A673 (cell line): ENCODE measurements around the gene KIRREL3. TPM values are rescaled to one million over a fixed set of nuclear protein-coding genes. Genes with fewer than 3 reads are reported as not detected.

Source experiments
- BruUV-seq: library from RNA; stranded (reverse); fragments of 400-500 nt; replicated peaks from 2 replicates; lab custom pipeline; 2021; lab: Mats Ljungman, UMichigan
- CTCF ChIA-PET: fragments of 300-600 bp; sonication (Branson Sonifier 250); formaldehyde crosslinking; loops from one replicate; lab custom pipeline; 2022; ENCODE audit warnings: antibody characterized with exemption; lab: Charles Lee
- POLR2A ChIA-PET: fragments of 300-600 bp; sonication (Branson Sonifier 250); formaldehyde crosslinking; loops from one replicate; lab custom pipeline; 2022; ENCODE audit warnings: antibody characterized with exemption; ENCODE audit not compliant: low non-redundant PET; lab: Charles Lee
- DNase-seq: peaks from one replicate; pipeline ENCODE4 v3.0.0-alpha.2; 2015; ENCODE audit warnings: low spot score
- H3K27ac ChIP-seq: fragments of 200-600 bp; sonication (generic); 2 replicates; pipeline ENCODE4 v1.5.1; 2016; ENCODE audit warnings: mixed run types, low read depth, mild to moderate bottlenecking, mixed read lengths, antibody characterized with exemption, low read length; ENCODE audit not compliant: poor library complexity, severe bottlenecking
- H3K27me3 ChIP-seq: fragments of 200-600 bp; sonication (generic); replicated peaks from 2 replicates; pipeline ENCODE4 v1.6.1; 2017; ENCODE audit warnings: mixed run types, low read depth, mild to moderate bottlenecking, mixed read lengths, antibody characterized with exemption, low read length; ENCODE audit not compliant: insufficient read depth, poor library complexity
- H3K36me3 ChIP-seq: fragments of 200-600 bp; sonication (generic); 2 replicates; pipeline ENCODE4 v1.6.1; 2016; ENCODE audit warnings: mixed run types, mild to moderate bottlenecking, mixed read lengths, antibody characterized with exemption, low read length; ENCODE audit not compliant: insufficient read depth, poor library complexity, severe bottlenecking
- H3K4me1 ChIP-seq: fragments of 200-600 bp; sonication (generic); 2 replicates; pipeline ENCODE4 v1.6.1; 2017; ENCODE audit warnings: mixed run types, mild to moderate bottlenecking, mixed read lengths, antibody characterized with exemption, low read length; ENCODE audit not compliant: insufficient read depth, poor library complexity, severe bottlenecking
- H3K4me3 ChIP-seq: fragments of 200-600 bp; sonication (generic); 2 replicates; pipeline ENCODE4 v1.5.1; 2016; ENCODE audit warnings: low read depth, mixed run types, mild to moderate bottlenecking, mixed read lengths, low read length; ENCODE audit not compliant: poor library complexity, severe bottlenecking
- H3K9me3 ChIP-seq: fragments of 200-600 bp; sonication (generic); 2 replicates; pipeline ENCODE4 v1.6.1; 2016; ENCODE audit warnings: mixed run types, low read depth, mild to moderate bottlenecking, mixed read lengths, antibody characterized with exemption, low read length; ENCODE audit not compliant: poor library complexity, severe bottlenecking
- CTCF ChIP-seq: fragments of 300-800, 200-600 bp; sonication (generic); conservative IDR thresholded peaks from 2 replicates; pipeline ENCODE4 v1.5.1; 2017; ENCODE audit warnings: low read depth, mild to moderate bottlenecking, antibody characterized with exemption, low read length, moderate library complexity, mixed read lengths
- EZH2 ChIP-seq: fragments of 200-600 bp; sonication (generic); IDR thresholded peaks from 2 replicates; pipeline ENCODE4 v1.6.1; 2017; ENCODE audit warnings: borderline replicate concordance, low read depth, mild to moderate bottlenecking, mixed read lengths, antibody characterized with exemption, low read length; ENCODE audit not compliant: poor library complexity, severe bottlenecking
- intact Hi-C: fragments of 100-400 bp; cut with micrococcal nuclease; formaldehyde crosslinking; loops from one replicate; pipeline ENCODE4 v1.10.0; 2022; ENCODE audit not compliant: unreplicated experiment
- total RNA-seq: library from RNA; stranded (reverse); gene quantifications from 2 replicates; pipeline ENCODE4 v1.2.3, GENCODE V29; 2021

KIRREL3 gene
- total RNA-seq, 1 experiment from 2014 or later, result not detected

- Histone ChIP-seq H3K4me3 (no peak overlapping the region), H3K36me3 (no peaks in the 10 kb centered on the region), H3K4me1 (no peaks in the 10 kb centered on the region), H3K27me3 (peaks cover 5% of the 10 kb centered on the region), H3K9me3 (no peaks in the 10 kb centered on the region), H3K27ac (no peak overlapping the region)
- ChIA-PET CTCF (no interaction called here), POLR2A (no interaction called here)
- no TSS peak for BruUV-seq
- intact Hi-C loops, result loop anchor here (10.0 kb wide), 1 partner anchor 473 kb away; no protein-coding TSS in a partner anchor
- no peak for TF ChIP-seq CTCF
- no peak for TF ChIP-seq EZH2
- DNase-seq, result no peak
Observed at GRCh38 chr11:126871792-126872191, 128.8 kb downstream of the KIRREL3 start.

DNA sequence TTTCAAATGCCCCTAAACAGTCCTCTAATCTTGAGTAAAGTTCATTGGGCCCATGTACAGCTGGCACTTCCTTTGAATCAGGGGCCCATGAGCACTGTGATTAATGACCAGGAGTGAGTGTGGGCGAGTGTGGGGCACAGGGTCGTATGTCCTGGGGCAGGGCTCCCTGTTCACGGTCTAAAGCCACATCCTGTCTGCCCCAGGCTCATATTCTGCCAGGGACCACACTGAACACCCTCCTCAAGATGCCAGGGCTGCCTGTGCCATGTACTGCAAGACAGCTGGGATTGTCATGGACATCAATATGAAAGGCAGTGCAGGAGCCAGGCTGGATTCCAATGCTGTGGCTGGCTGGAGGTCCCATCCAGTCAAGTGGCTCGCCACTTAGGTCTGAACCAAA is 130.5 kb downstream of the KIRREL3 start:
- no peak for TF ChIP-seq CTCF
- TF ChIP-seq EZH2, result no peak
- ChIA-PET CTCF (no interaction called here), POLR2A (no interaction called here)
- Histone ChIP-seq H3K9me3 (no peaks in the 10 kb centered on the region), H3K27me3 (peaks cover 4% of the 10 kb centered on the region), H3K4me1 (no peaks in the 10 kb centered on the region), H3K4me3 (no peak overlapping the region), H3K36me3 (no peaks in the 10 kb centered on the region), H3K27ac (no peak overlapping the region)
- intact Hi-C loops, result loop anchor here (10.0 kb wide), 1 partner anchor 475 kb away; no protein-coding TSS in a partner anchor
- no peak for DNase-seq
- no TSS peak for BruUV-seq

- H3K27ac ChIP-seq, result no peak overlapping the region
Observed at GRCh38 chr11:126868741-126869140, 131.8 kb downstream of the KIRREL3 start.

More at GRCh38 chr11:126868741-126869140, 131.8 kb downstream of the KIRREL3 start:
- BruUV-seq, result no TSS peak
- H3K27me3 ChIP-seq, result peaks cover 4% of the 10 kb centered on the region
- H3K4me1 ChIP-seq, result no peaks in the 10 kb centered on the region
- no peaks in the 10 kb centered on the region for H3K36me3 ChIP-seq
- intact Hi-C loops, result no loop called here
- H3K9me3 ChIP-seq, result no peaks in the 10 kb centered on the region
- ChIA-PET POLR2A (no interaction called here), CTCF (no interaction called here)
- H3K4me3 ChIP-seq, result no peak overlapping the region
- TF ChIP-seq EZH2, result no peak
- no peak for TF ChIP-seq CTCF
- no peak for DNase-seq
